HepG2 (cell line): ENCODE results near the gene CSNK1D. TPM values are rescaled to one million over a fixed set of nuclear protein-coding genes. Genes with fewer than 3 reads are reported as not detected.

Experiments
- AGO1 ChIP-seq: fragments of 200-400 bp; formaldehyde crosslinking; IDR thresholded peaks from 2 replicates; pipeline ENCODE4 v1.6.1; 2017; ENCODE audit warnings: mild to moderate bottlenecking, low read depth, low read length, moderate library complexity; ENCODE audit not compliant: poor library complexity, severe bottlenecking
- AHR ChIP-seq: IDR thresholded peaks from 2 replicates; pipeline ENCODE4 v1.6.1; 2018; ENCODE audit warnings: missing genetic modification reagents, missing compliant biosample characterization
- BHLHE40 ChIP-seq: IDR thresholded peaks from 2 replicates; pipeline ENCODE4 v1.6.1; 2011; ENCODE audit warnings: low read length, improper control_type of control experiment
- CAMTA2 ChIP-seq: sonication (generic); formaldehyde crosslinking; IDR thresholded peaks from 2 replicates; pipeline ENCODE4 v1.4.0; 2020; ENCODE audit warnings: mild to moderate bottlenecking, missing genetic modification reagents, borderline replicate concordance
- EZH2 ChIP-seq: conservative IDR thresholded peaks from 2 replicates; pipeline ENCODE4 v1.6.1; 2012; ENCODE audit warnings: mild to moderate bottlenecking, low read depth, low read length, moderate library complexity
- HMGXB3 ChIP-seq: sonication (generic); formaldehyde crosslinking; IDR thresholded peaks from 2 replicates; pipeline ENCODE4 v1.4.0; 2020; ENCODE audit warnings: missing genetic modification reagents, borderline replicate concordance
- MYNN ChIP-seq: sonication (generic); formaldehyde crosslinking; IDR thresholded peaks from 2 replicates; pipeline ENCODE4 v1.4.0; 2020; ENCODE audit warnings: mild to moderate bottlenecking, low read depth, missing genetic modification reagents
- NCOR1 ChIP-seq: fragments of 200-600 bp; sonication (generic); IDR thresholded peaks from 2 replicates; pipeline ENCODE4 v1.7.0; 2017; ENCODE audit warnings: antibody characterized with exemption, low read length, borderline replicate concordance
- PITX1 ChIP-seq: sonication (generic); formaldehyde crosslinking; IDR thresholded peaks from 2 replicates; pipeline ENCODE4 v1.5.1; 2020; ENCODE audit warnings: mild to moderate bottlenecking, missing genetic modification reagents
- RBM22 ChIP-seq: fragments of 200-400 bp; formaldehyde crosslinking; optimal IDR thresholded peaks from 2 replicates; pipeline ENCODE3; 2017; ENCODE audit warnings: mild to moderate bottlenecking, low read length, moderate library complexity
- SIN3A ChIP-seq: IDR thresholded peaks from 2 replicates; pipeline ENCODE4 v1.6.1; 2011; ENCODE audit warnings: low read depth, mild to moderate bottlenecking, control low read depth, low read length, borderline replicate concordance
- SYNCRIP ChIP-seq: fragments of 200-400 bp; formaldehyde crosslinking; IDR thresholded peaks from 2 replicates; pipeline ENCODE4 v1.6.1; 2018; ENCODE audit warnings: mild to moderate bottlenecking, low read depth, low read length; ENCODE audit not compliant: insufficient read depth
- TRAFD1 ChIP-seq: sonication (generic); formaldehyde crosslinking; IDR thresholded peaks from 2 replicates; pipeline ENCODE4 v1.5.1; 2020; ENCODE audit warnings: missing genetic modification reagents, mild to moderate bottlenecking, borderline replicate concordance
- ZNF331 ChIP-seq: sonication (generic); formaldehyde crosslinking; IDR thresholded peaks from 2 replicates; pipeline ENCODE4 v1.4.0; 2020; ENCODE audit warnings: missing genetic modification reagents
- ZNF343 ChIP-seq: sonication (generic); formaldehyde crosslinking; IDR thresholded peaks from 2 replicates; pipeline ENCODE4 v1.4.0; 2020; ENCODE audit warnings: mild to moderate bottlenecking, missing genetic modification reagents
- ZNF431 ChIP-seq: sonication (generic); formaldehyde crosslinking; IDR thresholded peaks from 2 replicates; pipeline ENCODE4 v1.9.0; 2022; ENCODE audit warnings: missing genetic modification reagents, low read depth, mild to moderate bottlenecking, borderline replicate concordance
- ZNF564 ChIP-seq: sonication (generic); formaldehyde crosslinking; IDR thresholded peaks from 2 replicates; pipeline ENCODE4 v1.8.1; 2023; ENCODE audit warnings: mild to moderate bottlenecking, missing genetic modification reagents
- ZNF704 ChIP-seq: sonication (generic); formaldehyde crosslinking; IDR thresholded peaks from 2 replicates; pipeline ENCODE4 v1.8.1; 2023; ENCODE audit warnings: mild to moderate bottlenecking, inconsistent platforms, moderate library complexity, missing genetic modification reagents, borderline replicate concordance
- ZNF782 ChIP-seq: sonication (generic); formaldehyde crosslinking; IDR thresholded peaks from 2 replicates; pipeline ENCODE4 v1.4.0; 2020; ENCODE audit warnings: missing genetic modification reagents, mild to moderate bottlenecking, borderline replicate concordance
- ZNF839 ChIP-seq: sonication (generic); formaldehyde crosslinking; IDR thresholded peaks from 2 replicates; pipeline ENCODE4 v1.4.0; 2020; ENCODE audit warnings: missing genetic modification reagents, mild to moderate bottlenecking, borderline replicate concordance
- polyA plus RNA-seq, 8 experiments: library from polyadenylated mRNA; depleted of rRNA in 3 of 8; stranded (reverse) in 7 of 8; unstranded in 1 of 8; fragments of >200 nt; fragmentation: Illumina TruSeq in 4 of 8; extraction: Trizol in 4 of 8; gene quantifications; 2 replicates each; pipeline versions ENCODE4 v1.2.1 to v1.2.3, GENCODE V29; 2011 to 2016; ENCODE audit warnings: low read depth in 4 of 8, missing spikeins in 1 of 8, mixed read lengths in 1 of 8; ENCODE audit not compliant: insufficient read depth in 1 of 8
- total RNA-seq, 5 experiments: library from RNA; depleted of rRNA; stranded (reverse); fragments of >200 nt; fragmentation: Illumina TruSeq; extraction: Trizol; gene quantifications; 2 replicates each; pipeline ENCODE4 v1.2.3, GENCODE V29; 2016; ENCODE audit warnings: low read depth in 1 of 5

CSNK1D gene
- total and polyA plus RNA-seq, 2 of the 13 experiments (the other 11 are each of a cell fraction or from before 2014, with no cell fraction given): 31.5 to 128 TPM

GRCh38 chr17:82273327-82274133 lies at the start of gene CSNK1D (continued):
- peak; percentile 63 for TF ChIP-seq HMGXB3
- TF ChIP-seq NCOR1: peak; percentile 81; the same call in 1 of the 2 replicates
- peak; percentile 92; the same call in 1 of the 2 replicates for TF ChIP-seq ZNF564 (CRISPR knock-in tag)
- no peak; the same call in 1 of the 2 replicates for TF ChIP-seq TRAFD1
- TF ChIP-seq CAMTA2 (CRISPR knock-in tag): peak; percentile 76
- no peak for TF ChIP-seq SIN3A
- TF ChIP-seq ZNF331: peak; percentile 8; the same call in 1 of the 2 replicates
- TF ChIP-seq ZNF704 (CRISPR knock-in tag): 0 out of 2 replicates have a peak, but pooled peaks have one; percentile 29
- TF ChIP-seq ZNF782 (CRISPR knock-in tag): peak; percentile 83; the same call in 1 of the 2 replicates
- no peak for TF ChIP-seq AGO1
- peak; percentile 90 for TF ChIP-seq PITX1
- peak; percentile 52 for TF ChIP-seq RBM22
- TF ChIP-seq ZNF431 (CRISPR knock-in tag): no peak
- no peak for TF ChIP-seq MYNN
- TF ChIP-seq EZH2: no peak
- TF ChIP-seq SYNCRIP: no peak
- TF ChIP-seq ZNF343: peak; percentile 92
- TF ChIP-seq ZNF839: peak; percentile 82; the same call in 1 of the 2 replicates
- peak; percentile 32; the same call in 1 of the 2 replicates for TF ChIP-seq BHLHE40
- TF ChIP-seq AHR (CRISPR knock-in tag): peak; percentile 46; the same call in 1 of the 2 replicates
